ENCODE measurements around the gene GET4. TPM values are rescaled to one million over a fixed set of nuclear protein-coding genes. Genes with fewer than 3 reads are reported as not detected.
"Not testable (repeated sequence)": the region's sequence is repeated elsewhere in the genome, so short reads cannot be mapped to it uniquely, and the experiment has no call there.

GET4 gene
- total RNA-seq, 4 donors from 2014 or later, result 24.6 to 40.8 (median 30.0) TPM

DNA sequence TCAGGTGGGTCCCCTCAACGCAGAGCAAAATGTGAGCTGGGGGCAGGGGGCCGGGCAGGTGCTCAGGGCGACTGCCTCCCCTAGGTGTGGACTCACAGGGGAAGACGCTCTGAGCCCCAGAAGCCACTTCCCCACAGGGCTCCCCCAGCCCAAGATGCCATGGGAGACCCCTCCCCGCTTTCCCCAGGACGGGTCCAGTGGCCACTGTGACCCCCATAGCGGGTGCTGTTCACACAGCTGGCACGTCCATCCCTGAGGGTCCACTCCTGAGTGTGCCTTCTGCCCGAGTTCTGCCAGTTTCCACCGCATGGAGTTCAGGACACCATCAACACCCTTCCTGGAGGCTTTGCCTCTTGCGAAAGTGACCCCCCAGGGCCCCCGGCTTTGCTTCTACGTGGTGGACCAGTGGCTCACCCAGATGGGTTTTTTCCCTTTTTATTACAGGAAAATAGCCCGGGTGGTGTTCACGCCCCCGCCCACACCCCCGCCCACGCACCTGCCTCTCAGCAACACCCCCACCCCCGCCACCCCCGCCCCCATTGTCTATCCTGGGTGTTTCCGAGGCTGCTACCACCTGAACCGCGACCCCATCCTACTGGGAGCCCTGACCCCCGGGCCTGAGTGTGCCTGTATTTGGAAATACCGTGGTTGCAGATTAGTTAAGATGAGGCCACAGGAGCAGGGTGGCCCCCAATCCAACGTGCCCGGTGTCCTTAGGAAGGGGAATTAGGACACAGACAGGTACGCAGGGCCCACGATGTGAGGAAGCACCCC, 46.2 kb downstream of the GET4 start:
- ATAC-seq (no peak), DNase-seq (peak in 1 of 2 donors; percentile 4)
- H3K27me3 ChIP-seq, result peaks cover 0 to 11% (median 0%) of the 10 kb centered on the region in 3 donors
- intact Hi-C loops (cut with DNase I; ENCODE audit: low total_unique reads) (no loop called here), in situ Hi-C loops (cut with MboI; ENCODE audit: low sequenced_read_pairs in 4 of 4) (no loop called here)
- TF ChIP-seq POLR2A (IDR thresholded peaks at IDR 0.05) (no peak), CTCF (IDR thresholded peaks at IDR 0.05 in 4 of 5, conservative IDR thresholded peaks at IDR 0.05 in 1 of 5) (no peak)
- H3K36me3 ChIP-seq, result no peaks in the 10 kb centered on the region
- no peaks in the 10 kb centered on the region for H3K4me1 ChIP-seq
- H3K9me3 ChIP-seq, result no peaks in the 10 kb centered on the region
- no peak overlapping the region for H3K27ac ChIP-seq
- no peak overlapping the region for H3K4me3 ChIP-seq

- peak in 1 of 2 donors; percentile 44 for ATAC-seq
Measured at GRCh38 chr7:923108-924041, 47.0 kb downstream of the GET4 start.

DNA sequence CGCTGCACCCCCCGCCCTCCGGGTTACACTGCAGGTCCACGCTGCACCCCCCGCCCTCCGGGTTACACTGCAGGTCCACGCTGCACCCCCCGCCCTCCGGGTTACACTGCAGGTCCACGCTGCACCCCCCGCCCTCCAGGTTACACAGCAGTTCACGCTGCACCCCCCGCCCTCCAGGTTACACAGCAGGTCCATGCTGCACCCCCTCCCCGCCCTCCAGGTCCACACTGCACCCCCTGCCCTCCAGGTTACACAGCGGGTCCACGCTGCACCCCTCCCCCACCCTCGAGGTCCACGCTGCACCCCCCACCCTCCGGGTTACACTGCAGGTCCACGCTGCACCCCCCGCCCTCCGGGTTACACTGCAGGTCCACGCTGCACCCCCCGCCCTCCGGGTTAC, 47.7 kb downstream of the GET4 start:
- DNase-seq, result peak in 1 of 2 donors; percentile 2
- H3K27me3 ChIP-seq, result peaks cover 0 to 11% (median 0%) of the 10 kb centered on the region in 3 donors
- H3K4me3 ChIP-seq; in situ Hi-C loops (cut with MboI; ENCODE audit: low sequenced_read_pairs in 4 of 4); H3K36me3 ChIP-seq; intact Hi-C loops (cut with DNase I; ENCODE audit: low total_unique reads); H3K4me1 ChIP-seq; ATAC-seq; H3K27ac ChIP-seq; H3K9me3 ChIP-seq: not testable (repeated sequence)

More at GRCh38 chr7:923108-924041, 47.0 kb downstream of the GET4 start:
- Histone ChIP-seq H3K9me3 (no peaks in the 10 kb centered on the region), H3K27ac (no peak overlapping the region), H3K36me3 (no peaks in the 10 kb centered on the region), H3K27me3 (peaks cover 0 to 11% (median 0%) of the 10 kb centered on the region in 3 donors), H3K4me1 (no peaks in the 10 kb centered on the region), H3K4me3 (no peak overlapping the region)
- DNase-seq, result peak; percentile 46 to 56
- intact Hi-C loops (cut with DNase I; ENCODE audit: low total_unique reads) (no loop called here), in situ Hi-C loops (cut with MboI; ENCODE audit: low sequenced_read_pairs in 4 of 4) (no loop called here)
- TF ChIP-seq POLR2A (IDR thresholded peaks at IDR 0.05), result no peak

- no peak for ATAC-seq
- in situ Hi-C loops (cut with MboI; ENCODE audit: low sequenced_read_pairs in 4 of 4), result no loop called here
- Histone ChIP-seq H3K4me3 (no peak overlapping the region), H3K27ac (no peak overlapping the region), H3K27me3 (peaks cover 0 to 11% (median 0%) of the 10 kb centered on the region in 3 donors), H3K36me3 (no peaks in the 10 kb centered on the region), H3K4me1 (no peaks in the 10 kb centered on the region), H3K9me3 (no peaks in the 10 kb centered on the region)
- no peak for TF ChIP-seq CTCF (IDR thresholded peaks at IDR 0.05 in 4 of 5, conservative IDR thresholded peaks at IDR 0.05 in 1 of 5)
- no peak for TF ChIP-seq POLR2A (IDR thresholded peaks at IDR 0.05)
- intact Hi-C loops (cut with DNase I; ENCODE audit: low total_unique reads), result no loop called here
- peak in 1 of 2 donors; percentile 12 for DNase-seq
Measured at GRCh38 chr7:924541-925231, 48.3 kb downstream of the GET4 start.

GRCh38 chr7:925601-926000, 49.2 kb downstream of the GET4 start:
- ATAC-seq (no peak), DNase-seq (peak in 1 of 2 donors; percentile 18)
- Histone ChIP-seq H3K27ac (no peak overlapping the region), H3K4me1 (no peaks in the 10 kb centered on the region), H3K4me3 (no peak overlapping the region), H3K9me3 (no peaks in the 10 kb centered on the region), H3K36me3 (no peaks in the 10 kb centered on the region), H3K27me3 (peaks cover 0 to 11% (median 0%) of the 10 kb centered on the region in 3 donors)
- TF ChIP-seq POLR2A (IDR thresholded peaks at IDR 0.05), result no peak
- no peak for TF ChIP-seq CTCF (IDR thresholded peaks at IDR 0.05 in 4 of 5, conservative IDR thresholded peaks at IDR 0.05 in 1 of 5)
- in situ Hi-C loops (cut with MboI; ENCODE audit: low sequenced_read_pairs in 4 of 4) (no loop called here), intact Hi-C loops (cut with DNase I; ENCODE audit: low total_unique reads) (no loop called here)
